8988T (cell line): ENCODE measurements around the gene RPL23.
A peak's percentile ranks its signal among the peaks of the same experiment; 100 is the strongest.

Source experiments
- DNase-seq: peaks from one replicate; pipeline ENCODE4 v3.0.0; 2011

RPL23 gene

DNA sequence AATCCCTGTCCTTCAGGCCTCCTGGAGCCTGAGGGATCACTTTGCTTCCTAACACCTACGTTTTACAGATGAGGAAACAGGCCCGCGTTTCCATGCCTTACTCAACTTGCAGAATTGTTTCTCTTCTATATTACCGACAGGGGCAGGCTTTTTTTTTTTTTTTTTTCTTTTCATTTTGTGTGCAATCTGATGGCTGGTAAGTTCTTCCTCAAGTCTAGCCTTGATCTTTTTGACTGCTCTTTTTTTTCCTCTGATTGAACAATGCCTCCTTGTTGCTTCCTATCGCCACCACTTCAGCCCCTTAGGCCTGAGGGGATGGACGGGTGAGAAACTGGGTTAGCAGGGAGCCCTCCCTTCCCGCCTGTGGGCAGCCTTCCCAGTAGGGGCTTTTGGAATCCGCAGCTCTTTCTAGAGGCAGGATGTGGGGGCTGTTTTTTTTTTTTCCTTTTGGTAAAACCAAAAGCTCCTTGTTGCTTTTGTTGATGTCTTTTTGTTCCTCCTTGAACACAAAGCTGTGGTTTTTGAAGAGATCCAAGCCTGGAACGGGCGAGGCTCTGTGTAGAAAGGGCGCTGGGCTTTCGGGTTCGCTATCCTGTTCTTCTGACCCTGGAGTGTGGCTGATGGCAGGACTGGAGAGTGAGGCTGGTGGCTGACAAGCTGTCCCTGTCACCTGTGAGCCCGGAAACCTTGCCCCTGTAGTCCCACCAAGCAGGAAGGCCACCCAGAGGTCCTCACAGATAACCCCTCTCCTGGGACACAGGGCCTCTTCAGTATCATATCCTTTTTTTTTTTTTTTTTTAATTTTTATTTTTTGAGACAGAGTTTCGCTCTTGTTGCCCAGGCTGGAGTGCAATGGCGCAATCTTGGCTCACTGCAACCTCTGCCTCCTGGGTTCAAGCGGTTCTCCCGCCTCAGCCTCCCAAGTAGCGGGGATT is 30.3 kb upstream of the RPL23 start:
- no peak for DNase-seq

- DNase-seq, result no peak
Observed at GRCh38 chr17:38882870-38883269, 29.3 kb upstream of the RPL23 start.

GRCh38 chr17:38881600-38882191 is 28.2 kb upstream of the RPL23 start:
- no peak for DNase-seq

- DNase-seq, result peak; percentile 88
Observed at GRCh38 chr17:38879878-38880665, 26.6 kb upstream of the RPL23 start.

DNA sequence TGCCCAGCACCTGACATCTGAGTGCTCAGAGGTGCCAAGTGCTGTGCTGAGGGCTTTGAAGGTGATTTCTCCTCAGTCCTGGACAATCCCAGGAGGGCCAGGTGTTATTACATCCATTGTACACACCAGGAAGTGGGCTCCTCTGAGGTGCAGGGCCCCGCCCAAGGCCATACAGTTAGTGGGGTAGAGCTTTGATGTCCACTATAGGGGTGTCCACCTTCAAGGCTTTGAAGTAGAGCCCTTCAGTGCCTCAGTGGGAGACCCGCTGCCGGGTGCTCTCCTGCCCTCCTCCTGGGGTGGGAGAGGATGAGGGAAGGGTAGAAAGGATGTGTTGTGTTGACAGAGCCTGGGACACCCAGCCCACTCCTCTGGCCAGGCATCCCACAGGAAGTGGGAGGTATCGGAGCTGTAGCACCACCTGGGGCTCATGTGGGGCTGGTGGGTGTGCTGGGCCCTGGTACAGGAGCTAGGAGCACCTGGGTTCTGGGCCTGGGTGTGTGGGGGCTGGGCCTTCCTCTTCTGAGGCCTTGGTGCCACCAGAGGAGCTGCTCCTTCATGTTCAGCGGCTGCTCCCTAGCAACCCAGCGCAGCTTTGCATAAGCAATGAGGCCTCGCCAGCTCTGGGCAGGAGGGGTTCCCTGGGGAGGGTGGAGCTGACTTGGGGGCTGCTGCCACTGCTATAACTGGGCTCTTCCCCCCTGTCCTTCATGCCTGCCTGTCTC is 23.8 kb upstream of the RPL23 start:
- DNase-seq, result peak; percentile 1

DNA sequence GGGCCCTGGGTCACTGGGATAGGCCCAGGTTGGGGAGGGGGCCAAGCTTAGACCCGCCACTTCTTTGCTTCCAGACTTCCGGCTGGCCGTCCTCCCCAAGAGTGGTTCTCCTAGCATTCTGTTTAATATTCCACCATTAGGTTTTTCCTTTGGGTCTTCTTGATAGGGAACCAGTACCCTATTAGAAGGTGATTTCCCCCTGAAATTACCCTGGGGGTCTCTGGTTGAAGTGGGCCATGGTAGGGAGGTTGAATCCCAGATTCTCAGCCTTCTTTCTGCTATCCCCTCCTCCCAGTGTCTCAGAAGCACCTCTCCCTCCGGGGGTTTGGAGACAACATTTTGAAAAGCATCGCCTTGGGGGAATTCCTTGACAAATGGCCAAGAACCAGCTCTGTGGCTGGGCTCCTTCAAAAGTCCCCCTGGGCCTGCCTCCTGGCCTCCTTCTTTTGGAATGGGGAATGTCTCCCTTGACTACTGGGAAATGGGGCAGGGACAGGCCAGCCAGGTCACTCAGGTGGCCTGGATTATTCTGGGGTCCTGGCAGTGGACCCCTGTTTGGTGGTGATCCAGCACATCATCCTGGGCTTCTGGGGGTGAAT is 22.1 kb upstream of the RPL23 start:
- DNase-seq, result no peak

GRCh38 chr17:38874505-38875400 is 21.2 kb upstream of the RPL23 start:
- DNase-seq, result peak; percentile 2

- DNase-seq, result peak; percentile 40
Observed at GRCh38 chr17:38873640-38874380, 20.3 kb upstream of the RPL23 start.

DNA sequence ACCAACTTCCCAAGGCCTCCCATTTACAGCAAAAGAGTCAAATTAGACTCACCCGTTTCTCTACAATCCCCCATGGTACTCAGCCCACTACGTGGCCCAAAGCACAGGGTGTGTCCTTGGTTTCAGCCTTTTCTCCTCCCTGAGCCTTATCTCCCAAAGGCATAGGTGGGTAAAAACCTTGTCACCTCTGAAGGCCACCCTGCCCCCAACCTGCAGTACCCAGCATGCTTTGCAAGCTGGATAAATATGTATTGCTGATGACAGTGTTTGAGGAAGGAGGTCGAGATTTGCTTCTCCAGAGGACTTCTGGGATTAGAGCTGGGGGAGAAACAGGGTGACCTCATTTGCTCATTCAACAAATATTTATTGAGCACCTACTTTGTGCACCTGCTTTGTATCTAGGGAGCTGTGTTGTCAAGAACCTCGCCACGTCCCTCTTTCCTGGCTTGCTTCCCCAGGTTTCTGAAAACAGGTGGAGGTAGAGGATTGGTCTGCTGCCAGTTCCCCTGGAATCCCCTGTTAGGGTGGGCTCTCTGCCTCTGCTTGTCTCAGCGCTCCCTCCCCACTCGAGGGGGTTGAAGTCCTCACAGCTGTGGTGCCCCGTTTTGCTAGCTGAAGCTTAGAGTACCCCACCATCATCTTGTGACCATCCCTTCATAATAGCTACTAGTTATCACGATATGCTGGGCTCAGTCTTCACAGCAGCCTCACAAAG is 19.3 kb upstream of the RPL23 start:
- DNase-seq, result no peak

DNA sequence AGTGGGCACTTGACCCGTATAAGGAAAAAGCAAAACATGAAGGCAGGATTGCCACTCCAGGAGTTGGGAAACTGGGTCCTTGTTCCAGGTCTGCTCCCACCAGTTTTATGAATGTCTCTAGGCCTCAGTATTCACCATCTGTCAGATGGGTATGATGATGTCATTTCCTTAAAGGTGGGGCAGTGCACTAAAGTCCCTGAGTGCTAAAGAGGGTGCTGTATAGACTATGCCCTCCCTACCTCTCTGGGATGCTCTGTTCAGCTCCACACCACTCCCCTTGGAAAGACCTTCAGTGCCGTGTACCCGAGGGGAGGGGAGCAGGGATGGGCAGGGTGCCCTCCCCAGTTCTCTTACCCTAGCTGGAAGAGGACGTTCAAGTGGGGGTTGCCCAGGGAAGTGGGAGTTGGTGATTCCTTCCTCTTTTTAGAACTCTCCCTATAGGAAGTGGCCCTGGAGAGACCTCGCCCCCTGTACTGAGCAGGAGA is 18.5 kb upstream of the RPL23 start:
- no peak for DNase-seq

- DNase-seq, result no peak
Observed at GRCh38 chr17:38871247-38872015, 17.9 kb upstream of the RPL23 start.

- DNase-seq, result no peak
Observed at GRCh38 chr17:38870259-38871165, 17.0 kb upstream of the RPL23 start.

DNA sequence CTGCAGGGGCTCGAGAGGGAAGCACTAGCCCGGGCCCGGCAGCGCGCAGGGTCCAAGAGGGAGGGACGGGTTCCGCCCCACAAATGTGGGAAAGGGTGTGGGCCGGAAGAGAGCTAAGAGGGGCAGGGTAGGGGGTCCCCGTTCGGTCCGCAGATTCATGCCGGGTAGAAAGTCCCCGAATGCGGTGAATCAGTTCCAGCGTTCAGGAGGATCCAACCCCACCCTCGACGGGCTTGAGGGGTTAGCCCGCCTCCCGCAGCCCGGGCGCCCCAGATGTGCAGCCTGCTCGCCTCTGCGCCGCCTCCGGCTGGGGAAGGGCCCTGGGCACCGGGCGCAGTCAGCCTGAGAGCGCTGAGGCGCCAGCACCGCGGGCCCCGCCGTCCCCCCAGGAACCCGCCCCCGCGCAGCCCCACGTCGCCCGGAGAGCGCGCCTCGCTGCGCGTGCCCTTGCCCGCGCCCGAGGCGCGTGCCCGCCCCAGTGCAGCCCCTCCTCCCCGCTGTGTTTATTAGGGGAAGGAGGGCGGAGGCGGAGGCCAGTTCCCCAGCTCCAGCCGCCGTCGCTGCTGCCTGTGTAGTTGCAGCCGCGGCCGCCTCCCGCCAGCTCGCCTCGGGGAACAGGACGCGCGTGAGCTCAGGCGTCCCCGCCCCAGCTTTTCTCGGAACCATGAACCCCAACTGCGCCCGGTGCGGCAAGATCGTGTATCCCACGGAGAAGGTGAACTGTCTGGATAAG is 16.2 kb upstream of the RPL23 start, which contains the start of gene LASP1:
Gene LASP1, plus strand, starts transcription at position 533 of the 733 bp plus-strand sequence. Its CDS starts 132 bp downstream, at position 665.
- peak; percentile 78 for DNase-seq

DNA sequence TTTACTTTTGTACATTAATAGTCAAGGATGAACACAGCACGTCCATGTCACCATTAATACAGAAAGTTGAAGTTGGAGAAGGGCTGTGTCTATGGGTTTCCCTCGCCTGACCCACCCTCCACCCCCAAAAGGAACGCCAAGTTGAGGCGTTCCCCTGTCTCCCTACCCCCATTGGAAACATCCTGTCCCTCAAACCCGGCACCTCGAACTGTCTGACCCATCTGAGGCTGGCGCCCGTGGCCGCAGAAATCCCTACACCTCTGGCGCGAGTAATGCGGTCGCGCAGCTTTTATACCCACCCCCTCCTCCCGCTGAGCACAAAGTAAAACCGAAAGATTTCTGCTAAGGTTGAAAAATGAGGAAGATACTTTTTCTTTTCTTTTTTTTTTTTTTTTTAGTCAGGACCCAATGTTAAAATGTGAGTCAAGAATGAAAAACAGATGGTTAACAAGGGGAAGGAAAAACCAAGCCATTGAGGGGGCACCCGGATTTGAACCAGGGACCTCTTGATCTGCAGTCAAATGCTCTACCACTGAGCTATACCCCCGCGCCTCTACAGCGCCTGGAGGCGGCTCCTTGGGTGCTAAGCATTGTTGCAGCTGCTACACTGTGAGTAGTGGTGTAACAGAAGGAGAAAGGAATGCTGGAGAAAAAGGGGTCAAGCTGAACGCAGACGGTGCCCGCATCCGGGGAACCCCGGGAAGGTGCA is 15.4 kb upstream of the RPL23 start:
- no peak for DNase-seq

GRCh38 chr17:38867968-38868816 is 14.7 kb upstream of the RPL23 start:
- no peak for DNase-seq
